GM19193 (cell line): ENCODE measurements around the gene CRHBP.

Experiments used
- POLR2A ChIP-seq: IDR thresholded peaks from 4 replicates; pipeline ENCODE4 v1.6.1; 2011; ENCODE audit not compliant: insufficient read depth, insufficient read length; ENCODE audit errors: extremely low read depth

Gene CRHBP

GRCh38 chr5:76953551-76954382 lies 922 bp downstream of the CRHBP start:
- TF ChIP-seq POLR2A, result no peak

GRCh38 chr5:76954383-76954763 lies 1.5 kb downstream of the CRHBP start:
- no peak for TF ChIP-seq POLR2A

GRCh38 chr5:76956033-76956432 lies 3.2 kb downstream of the CRHBP start:
- TF ChIP-seq POLR2A, result no peak

GRCh38 chr5:76958991-76959767 lies 6.3 kb downstream of the CRHBP start:
- TF ChIP-seq POLR2A, result no peak

GRCh38 chr5:76960004-76960625 lies 7.3 kb downstream of the CRHBP start:
- TF ChIP-seq POLR2A, result no peak

GRCh38 chr5:76964060-76964459 lies 11.2 kb downstream of the CRHBP start:
- no peak for TF ChIP-seq POLR2A

GRCh38 chr5:76971511-76971910 lies 18.7 kb downstream of the CRHBP start:
- no peak for TF ChIP-seq POLR2A

GRCh38 chr5:76972689-76973088 lies 19.8 kb downstream of the CRHBP start:
- TF ChIP-seq POLR2A, result no peak

- TF ChIP-seq POLR2A, result no peak
Observed at GRCh38 chr5:76974785-76975184, 21.9 kb downstream of the CRHBP start.

GRCh38 chr5:76978869-76979268 lies 26.0 kb downstream of the CRHBP start:
- no peak for TF ChIP-seq POLR2A

- TF ChIP-seq POLR2A, result no peak
Observed at GRCh38 chr5:76980518-76981144, 27.8 kb downstream of the CRHBP start.

- no peak for TF ChIP-seq POLR2A
Observed at GRCh38 chr5:76982450-76982849, 29.6 kb downstream of the CRHBP start.

GRCh38 chr5:76983468-76983867 lies 30.6 kb downstream of the CRHBP start:
- TF ChIP-seq POLR2A, result no peak

- no peak for TF ChIP-seq POLR2A
Observed at GRCh38 chr5:76986825-76987526, 34.1 kb downstream of the CRHBP start.
